AML-193 (cell line): Measurements from ENCODE around the gene BRWD1.
A peak's percentile ranks its signal among the peaks of the same experiment; 100 is the strongest.

Experiments
- DNase-seq, 2 experiments: peaks; one replicate each; lab custom pipeline; 2025; lab: John Stamatoyannopoulos, UW

Gene BRWD1

GRCh38 chr21:39327727-39328126 is 14.3 kb upstream of the BRWD1 start:
- DNase-seq: no peak

- no peak for DNase-seq
Observed at GRCh38 chr21:39326607-39327307, 13.3 kb upstream of the BRWD1 start.

DNA sequence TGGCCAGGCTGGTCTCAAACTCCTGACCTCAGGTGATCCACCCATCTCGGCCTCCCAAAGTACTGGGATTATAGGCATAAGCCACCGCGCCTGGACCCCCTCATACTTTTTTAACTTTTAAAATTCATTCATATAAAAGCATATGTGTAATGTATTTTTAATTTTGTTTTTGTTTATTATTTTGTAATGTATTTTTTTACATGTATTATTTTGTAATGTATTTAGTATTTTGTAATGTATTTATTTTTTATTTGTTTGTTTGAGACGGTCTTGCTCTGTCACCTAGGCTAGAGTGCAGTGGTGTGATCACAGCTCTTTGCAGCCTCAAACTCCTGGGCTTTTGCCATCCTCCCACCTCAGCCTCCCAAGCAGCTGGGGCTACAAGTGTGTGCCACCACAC is 12.0 kb upstream of the BRWD1 start:
- DNase-seq: no peak

- DNase-seq: no peak
Observed at GRCh38 chr21:39321424-39321823, 8.0 kb upstream of the BRWD1 start.

DNA sequence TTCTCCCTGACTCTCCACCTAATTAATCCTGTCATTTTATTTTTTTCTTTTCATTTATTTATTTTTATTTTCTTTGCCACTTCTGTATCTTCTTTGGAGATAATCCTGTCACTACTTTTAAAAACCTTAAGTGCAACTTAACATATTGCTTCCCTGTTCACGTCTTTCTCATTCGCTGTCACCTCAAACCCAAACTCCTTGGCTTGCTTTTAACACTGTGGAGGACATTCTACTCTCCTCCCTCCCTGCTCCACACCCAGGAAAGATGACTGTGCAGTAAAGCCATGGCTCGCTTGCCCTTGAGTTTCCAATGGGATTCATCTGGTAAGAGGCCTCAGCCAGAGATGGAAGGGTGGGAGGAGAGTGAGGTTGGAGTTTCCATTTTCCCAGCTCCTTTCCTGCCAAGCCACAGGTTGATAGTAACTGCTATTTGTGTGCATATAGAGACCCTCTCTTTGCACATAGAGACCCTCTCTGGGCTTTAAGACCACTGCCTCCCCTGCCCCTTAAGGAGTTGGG is 6.4 kb upstream of the BRWD1 start:
- no peak for DNase-seq

DNA sequence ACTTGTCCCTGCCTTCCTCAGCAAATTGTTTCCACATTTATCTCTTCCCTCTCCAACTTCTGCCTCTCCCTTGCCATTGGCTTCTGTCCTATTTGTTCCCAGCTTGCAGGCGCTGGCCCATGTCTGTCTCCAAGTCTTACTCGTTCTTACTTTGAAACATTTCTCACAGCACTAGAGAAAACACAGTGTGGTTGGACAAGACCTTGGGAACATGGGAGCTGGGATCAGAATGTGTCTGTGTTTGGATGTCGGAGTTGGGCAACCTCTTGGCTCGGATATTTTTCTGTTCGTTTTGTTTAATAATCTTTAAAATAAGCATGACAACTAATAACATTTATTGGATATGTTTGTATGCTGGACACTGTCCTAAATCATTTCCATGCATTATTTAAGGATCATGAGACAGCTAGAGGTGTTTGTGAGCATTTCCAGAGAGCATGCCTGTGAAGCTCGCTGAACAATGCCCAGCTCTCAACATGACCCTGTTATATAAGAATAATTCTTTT is 5.9 kb upstream of the BRWD1 start:
- DNase-seq: no peak

DNA sequence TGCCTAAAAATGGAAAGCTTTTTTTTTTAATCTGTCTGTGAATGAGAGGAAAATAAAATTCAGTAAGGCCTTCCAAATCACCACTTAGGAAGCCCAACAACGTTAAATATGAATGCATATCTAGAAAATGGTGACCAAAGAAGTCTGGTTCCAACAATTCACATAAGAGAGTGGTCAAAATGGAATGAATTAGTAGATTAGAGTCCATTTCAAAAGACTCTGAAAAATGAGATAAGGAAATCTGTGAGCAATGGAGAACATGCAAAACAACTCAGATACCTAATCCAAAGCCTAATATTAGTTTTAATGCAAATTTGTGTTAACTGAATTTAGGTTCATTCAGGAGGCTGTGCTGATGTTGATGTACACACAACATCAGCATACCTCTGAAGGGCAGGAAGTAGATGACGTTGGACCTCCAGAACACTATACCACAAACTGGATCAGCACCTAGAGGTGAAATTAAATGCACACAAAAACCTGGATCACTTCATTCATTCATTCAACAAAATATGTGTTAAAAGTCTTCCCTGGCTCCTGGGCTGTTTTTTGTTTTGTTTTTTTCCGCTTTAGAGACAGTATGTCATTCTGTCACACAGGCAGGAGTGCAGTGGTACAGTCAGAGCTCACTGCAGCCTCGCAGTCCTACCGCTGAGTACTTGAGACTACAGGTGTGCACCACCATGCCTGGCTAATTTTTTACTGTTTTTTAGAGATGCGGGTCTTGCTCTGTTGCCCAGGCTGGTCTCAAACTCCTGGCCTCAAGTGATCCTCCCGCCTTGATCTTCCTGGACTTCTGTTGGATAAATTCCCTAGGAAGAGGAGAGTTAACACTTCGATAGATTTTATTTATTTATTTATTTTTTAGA is 4.9 kb upstream of the BRWD1 start:
- DNase-seq: no peak

DNA sequence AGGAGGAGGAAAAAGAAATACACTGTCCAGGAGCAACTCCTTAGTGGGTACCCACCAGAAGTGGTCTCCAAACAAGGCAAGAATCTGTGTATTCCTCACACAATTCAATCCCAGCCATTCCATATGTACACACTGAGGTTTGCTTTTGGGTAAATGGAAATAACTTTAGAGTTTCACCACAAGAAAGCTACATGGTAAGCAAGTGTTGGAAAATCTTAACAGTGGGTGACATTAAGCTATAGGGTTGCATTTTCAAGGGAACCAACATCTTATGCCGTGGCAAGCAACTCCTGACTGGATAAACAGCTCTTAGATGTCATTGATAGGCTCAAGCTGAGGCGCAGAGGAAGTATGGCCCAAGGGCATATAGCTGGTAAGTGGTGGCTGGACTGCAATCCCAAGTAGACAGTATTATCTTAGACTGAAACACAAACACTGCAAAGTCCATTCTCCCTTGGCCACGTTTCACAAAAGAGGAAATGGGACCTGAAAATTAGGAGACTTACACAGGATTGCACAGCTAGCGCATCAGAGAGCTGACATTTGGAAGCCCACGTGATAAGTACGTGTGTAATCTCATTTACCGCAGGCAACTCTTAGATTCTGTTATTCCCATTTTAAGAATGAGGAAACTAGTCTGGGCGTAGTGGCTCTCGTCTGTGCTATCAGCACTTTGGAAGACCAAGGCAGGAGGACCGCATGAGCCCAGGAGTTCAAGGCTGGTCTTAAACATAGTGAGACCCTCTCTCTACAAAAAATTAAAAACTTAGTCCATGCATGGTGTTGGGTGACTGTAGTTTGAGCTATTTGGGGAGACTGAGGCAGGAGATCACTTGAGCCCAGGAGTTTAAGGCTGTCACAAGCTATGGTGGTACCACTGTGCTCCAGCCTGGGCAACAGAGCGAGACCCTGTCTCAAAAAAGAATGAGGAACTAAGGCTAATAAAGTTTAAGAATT is 4.0 kb upstream of the BRWD1 start:
- DNase-seq: no peak

- DNase-seq: no peak
Observed at GRCh38 chr21:39316729-39317128, 3.3 kb upstream of the BRWD1 start.

DNA sequence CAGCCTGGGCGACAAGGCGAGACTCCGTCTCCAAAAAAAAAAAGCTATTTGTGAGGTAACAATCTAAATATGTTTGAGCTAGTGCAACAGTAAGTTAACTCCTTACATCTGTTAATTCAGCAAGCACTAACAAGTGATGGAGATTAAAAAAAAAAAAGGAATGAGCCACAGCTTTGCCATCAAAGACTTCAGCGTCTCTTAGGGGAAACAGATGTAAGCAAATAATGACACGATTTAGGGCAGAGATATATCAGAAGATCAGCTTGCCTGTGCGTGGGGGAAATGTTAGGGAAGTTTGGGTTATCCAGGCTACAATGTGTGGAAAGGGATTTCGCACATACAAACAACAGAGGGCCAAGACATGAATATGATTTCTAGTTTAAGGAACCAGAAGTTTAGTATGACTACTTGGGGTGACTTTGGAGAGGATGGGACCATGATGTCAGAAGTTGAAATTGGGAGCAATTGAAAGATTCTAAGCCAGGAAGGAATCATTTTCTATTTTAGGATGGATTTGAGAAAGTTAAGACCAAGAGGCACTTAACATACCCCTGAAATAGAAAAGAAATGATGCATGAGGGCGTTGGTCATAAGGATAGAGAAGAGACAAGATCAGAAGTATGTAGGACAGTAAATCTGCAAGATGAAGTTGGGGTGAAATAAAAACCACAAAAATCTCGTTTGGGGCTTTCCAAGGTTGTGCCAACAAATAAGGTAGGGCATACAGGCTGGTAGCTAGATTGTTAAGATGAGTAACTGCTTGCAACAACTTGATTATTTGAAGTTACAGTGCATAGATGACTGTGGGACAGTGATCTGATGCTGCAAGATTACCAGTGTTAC is 2.4 kb upstream of the BRWD1 start:
- no peak for DNase-seq

GRCh38 chr21:39314143-39315027 is 953 bp upstream of the BRWD1 start:
- peak; percentile 24 to 43 for DNase-seq

- DNase-seq: no peak
Observed at GRCh38 chr21:39313042-39313570, 326 bp downstream of the BRWD1 start.

DNA sequence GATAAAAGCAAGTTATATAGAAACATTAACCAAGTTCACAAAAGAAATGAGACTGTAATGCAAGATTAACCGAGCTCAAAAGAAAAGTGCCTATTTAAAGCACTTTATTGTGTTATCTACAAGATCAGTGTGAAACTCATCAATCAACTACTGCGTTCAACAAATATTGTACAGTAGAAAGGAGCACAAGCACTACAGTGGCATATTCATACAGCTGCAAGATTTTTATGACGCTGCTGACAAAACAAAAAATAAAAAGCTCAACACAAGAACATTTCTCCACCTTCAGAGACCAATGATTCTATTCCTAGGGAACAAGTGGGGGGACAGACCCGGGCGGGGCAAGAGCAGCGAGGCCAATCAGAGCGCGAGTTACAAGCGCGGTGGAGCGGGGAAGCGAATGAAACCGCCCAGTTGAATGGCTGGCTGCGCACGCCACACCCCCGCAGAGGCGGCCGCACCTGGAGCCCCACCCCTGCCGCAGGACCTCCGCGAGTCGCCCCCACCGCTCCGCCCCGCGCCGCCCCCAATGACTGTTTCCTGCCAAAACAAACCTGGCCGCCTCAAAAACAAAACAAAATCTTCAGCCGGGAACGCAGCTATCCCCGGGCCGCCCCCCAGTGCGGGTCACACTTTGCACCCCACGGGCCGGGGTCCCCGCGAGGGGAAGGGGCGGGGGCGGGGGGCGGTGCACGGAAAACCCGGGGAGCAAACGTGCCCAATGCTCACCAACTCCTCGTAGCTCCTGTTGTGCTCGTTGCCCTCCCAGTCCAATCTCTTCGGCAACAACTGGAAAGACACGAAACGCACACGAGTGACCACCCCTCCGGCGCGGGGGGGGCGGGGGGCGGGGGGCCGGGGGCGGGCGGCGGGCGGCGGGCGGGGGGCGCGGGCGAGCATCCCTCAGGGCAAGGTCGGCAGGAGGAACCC is 1.1 kb downstream of the BRWD1 start:
- peak; percentile 79 to 83 for DNase-seq

- DNase-seq: no peak
Observed at GRCh38 chr21:39311164-39311563, 2.3 kb downstream of the BRWD1 start.

- DNase-seq: no peak
Observed at GRCh38 chr21:39307466-39307865, 6.0 kb downstream of the BRWD1 start.

DNA sequence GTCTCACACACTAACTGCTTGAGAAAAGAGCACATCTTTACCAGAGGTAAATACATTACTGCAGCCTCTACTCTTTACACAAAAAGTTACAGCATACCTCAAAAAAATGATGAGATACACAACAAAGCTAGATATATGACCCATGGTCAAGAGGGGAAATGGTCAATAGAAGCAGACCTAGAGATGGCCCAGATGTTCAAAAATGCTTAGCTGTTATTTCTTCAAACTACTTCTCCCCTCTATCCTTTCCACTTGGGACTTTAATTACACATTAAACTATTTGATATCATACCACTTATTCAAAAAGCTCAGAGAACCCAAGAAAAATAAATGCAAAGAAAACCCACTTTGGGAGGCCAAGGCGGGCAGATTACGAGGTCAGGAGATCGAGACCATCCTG is 12.8 kb downstream of the BRWD1 start:
- DNase-seq: no peak

DNA sequence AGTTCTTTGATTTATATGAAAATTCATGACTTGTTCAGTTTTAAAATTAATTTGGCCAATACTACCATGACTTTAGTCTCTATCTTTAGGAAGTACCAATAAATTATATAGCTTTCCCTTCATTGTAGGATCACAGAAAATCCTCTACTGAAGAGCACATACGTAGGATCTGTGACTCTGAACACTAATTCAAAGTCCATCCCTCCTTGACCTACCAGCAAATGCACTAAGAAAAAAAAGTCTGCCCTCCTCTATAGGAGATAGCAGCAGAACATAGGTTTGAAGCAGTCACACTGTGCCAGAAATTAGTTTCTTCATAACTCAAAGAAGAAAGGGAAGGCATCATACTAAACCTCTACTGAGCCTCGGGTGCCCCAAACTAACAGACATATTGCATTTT is 16.5 kb downstream of the BRWD1 start:
- DNase-seq: no peak

DNA sequence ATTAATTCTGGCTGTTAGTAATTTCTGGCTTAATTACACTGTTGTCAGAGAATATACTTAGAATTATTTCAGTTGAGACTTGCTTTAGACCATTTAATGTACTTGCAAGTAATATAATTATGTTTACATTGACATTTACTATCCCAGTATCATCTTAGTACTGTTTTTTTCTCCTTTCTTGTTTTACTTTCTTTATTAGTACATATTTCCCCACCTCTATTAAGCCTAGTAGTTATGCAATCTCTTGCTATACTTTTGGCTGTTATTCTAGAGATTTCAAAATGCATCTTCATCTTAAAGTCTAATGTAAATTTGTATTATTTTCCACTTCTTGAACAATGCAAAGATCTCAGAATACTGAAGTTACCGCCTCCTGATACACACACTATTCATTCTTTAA is 24.4 kb downstream of the BRWD1 start:
- DNase-seq: peak; percentile 39 to 60

- DNase-seq: no peak
Observed at GRCh38 chr21:39282911-39283310, 30.5 kb downstream of the BRWD1 start.
